ENCODE measurements around the gene ABHD1. TPM values are rescaled to one million over a fixed set of nuclear protein-coding genes. Genes with fewer than 3 reads are reported as not detected.
A peak's percentile ranks its signal among the peaks of the same experiment; 100 is the strongest.
"Not testable (repeated sequence)": the region's sequence is repeated elsewhere in the genome, so short reads cannot be mapped to it uniquely, and the experiment has no call there.

The ABHD1 gene
- total RNA-seq = under 1 TPM; 0.17 to 0.19 TPM

DNA sequence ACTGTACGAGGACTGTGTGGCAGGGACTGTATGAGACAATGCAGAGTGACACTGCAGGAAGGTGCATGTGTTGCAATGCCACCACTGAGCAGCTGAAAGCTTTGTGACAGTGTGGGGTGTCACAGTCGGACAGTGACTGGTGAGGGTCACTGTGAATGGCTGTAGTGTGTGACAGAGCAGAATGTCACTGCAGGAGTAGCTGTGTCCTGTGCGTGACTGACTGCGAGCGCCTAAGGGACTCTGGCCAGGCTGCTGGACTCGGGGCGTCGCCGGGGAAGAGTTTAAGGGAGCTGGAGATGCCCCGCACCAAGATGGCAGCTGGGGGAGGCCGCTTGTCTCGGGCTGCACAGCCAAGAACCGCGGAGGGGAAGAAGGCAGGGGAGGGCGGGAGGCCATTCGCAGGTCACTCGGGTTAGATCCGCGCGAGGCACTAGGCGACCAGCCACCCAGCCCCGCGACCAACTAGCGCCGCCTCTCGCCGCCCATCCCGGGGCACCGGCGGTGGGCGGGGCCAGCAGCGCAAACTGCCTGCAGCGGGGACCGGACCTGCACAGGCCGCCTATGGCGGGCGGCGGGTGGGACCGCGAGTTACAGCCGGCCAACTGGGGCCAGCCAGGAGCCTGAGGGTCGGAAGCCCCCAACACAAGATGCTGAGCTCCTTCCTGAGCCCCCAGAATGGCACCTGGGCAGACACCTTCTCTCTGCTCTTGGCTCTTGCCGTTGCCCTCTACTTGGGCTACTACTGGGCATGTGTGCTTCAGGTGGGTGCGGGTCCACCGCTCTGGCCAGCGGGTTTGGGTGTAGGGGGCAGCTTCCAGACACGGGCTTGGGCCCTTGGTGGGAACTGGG, at the start of gene ABHD1:
Gene ABHD1, plus strand, starts transcription at position 514 of the 849 bp plus-strand sequence. Its CDS starts 134 bp downstream, at position 648.
- DNase-seq = peak; percentile 51
- peaks cover 16% of the 10 kb centered on the region for H3K27me3 Mint-ChIP-seq (ENCODE audit: low read depth)
- H3K27ac Mint-ChIP-seq = no peak within 1 kb of the TSS
- intact Hi-C loops (cut with micrococcal nuclease) = loop anchor here (1.0 kb wide), 1 partner anchor 11 kb away; the partner anchor contains the start of gene PREB
- H3K9me3 Mint-ChIP-seq = no peaks in the 10 kb centered on the region
- peaks cover 3% of the 10 kb centered on the region for H3K36me3 Mint-ChIP-seq (ENCODE audit: low read depth)
- peak within 1 kb of the TSS; percentile 79 for H3K4me3 Mint-ChIP-seq
- peaks cover 12% of the 10 kb centered on the region for H3K4me1 Mint-ChIP-seq (ENCODE audit: low read depth)
- CTCF ChIA-PET = interaction anchor here (0.6 to 2.7 kb wide), 5 partner anchors 9 to 156 kb away, joined by 3 to 17 read pairs (median 4); partner anchors contain the start of gene PREB

DNA sequence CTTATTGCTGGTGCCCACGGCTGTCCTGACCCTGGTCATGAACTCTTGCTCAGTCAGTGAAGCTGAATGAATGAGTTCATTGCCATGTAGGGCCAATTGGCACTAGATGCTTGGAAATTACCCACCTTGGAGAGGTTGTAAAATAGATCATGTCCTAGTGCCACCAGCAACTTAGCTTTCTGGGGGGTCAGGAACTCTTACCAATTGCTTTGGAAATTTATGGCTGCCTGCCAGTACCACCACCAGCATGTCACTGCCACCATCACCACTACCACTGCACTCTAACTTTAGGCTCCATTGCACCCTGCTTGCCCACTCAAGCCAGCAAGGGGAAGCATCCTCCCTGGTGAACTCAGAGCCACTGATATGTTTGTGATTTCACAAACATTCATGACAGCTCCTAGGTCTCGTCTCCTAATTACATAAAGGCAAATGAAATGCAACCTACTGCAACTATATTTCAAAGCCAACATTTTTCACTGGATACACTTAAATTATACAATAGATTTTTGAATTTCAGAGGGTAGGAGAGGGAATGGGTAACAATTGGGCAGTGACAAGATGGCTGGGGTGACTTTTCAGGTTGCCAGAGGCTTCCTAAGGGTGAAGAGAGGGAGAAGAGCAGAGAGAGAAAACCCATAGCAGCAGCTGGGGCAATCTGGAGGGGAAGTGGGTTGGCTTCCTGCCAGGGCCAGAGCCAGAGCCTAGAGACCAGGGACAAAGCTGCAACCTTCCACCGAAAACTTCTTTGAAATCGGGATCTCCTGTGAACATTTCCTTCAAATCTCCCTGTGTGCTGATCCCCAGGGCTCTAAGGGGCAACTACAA, 48.7 kb upstream of the ABHD1 start:
- Mint-ChIP-seq H3K9me3 (no peaks in the 10 kb centered on the region), H3K4me1 (ENCODE audit: low read depth) (peaks cover 50% of the 10 kb centered on the region)
- intact Hi-C loops (cut with micrococcal nuclease) = loop anchor here (5.0 kb wide), 1 partner anchor 297 kb away; the partner anchor contains the start of genes EIF2B4 and SNX17

DNA sequence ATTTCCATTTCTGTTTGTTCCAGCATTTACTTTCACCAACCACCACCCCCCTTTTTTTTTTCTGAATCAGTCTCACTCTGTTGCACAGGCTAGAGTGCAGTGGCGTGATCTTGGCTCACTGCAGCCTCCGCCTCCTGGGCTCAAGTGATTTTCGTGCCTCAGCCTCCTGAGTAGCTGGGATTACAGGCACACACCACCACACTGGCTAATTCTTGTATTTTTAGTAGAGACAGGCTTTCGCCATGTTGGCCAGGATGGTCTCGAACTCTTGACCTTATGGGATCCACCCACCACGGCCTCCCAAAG, 48.1 kb upstream of the ABHD1 start:
- H3K36me3 Mint-ChIP-seq (ENCODE audit: low read depth); H3K4me3 Mint-ChIP-seq; intact Hi-C loops (cut with micrococcal nuclease); CTCF ChIA-PET; H3K9me3 Mint-ChIP-seq; H3K27me3 Mint-ChIP-seq (ENCODE audit: low read depth): not testable (repeated sequence)
- peak; percentile 38 for DNase-seq
- peak overlapping the region; percentile 70 for H3K27ac Mint-ChIP-seq
- peaks cover 45% of the 10 kb centered on the region for H3K4me1 Mint-ChIP-seq (ENCODE audit: low read depth)

More for the DNA sequence above, 48.7 kb upstream of the ABHD1 start:
- Mint-ChIP-seq H3K27ac (peak overlapping the region; percentile 70), H3K36me3 (ENCODE audit: low read depth) (peaks cover under 1% of the 10 kb centered on the region), H3K4me3 (no peak overlapping the region), H3K27me3 (ENCODE audit: low read depth) (no peaks in the 10 kb centered on the region)
- CTCF ChIA-PET = interaction anchor here (1.8 kb wide), 1 partner anchor 10 kb away, joined by 5 read pairs; no protein-coding TSS in a partner anchor
- peak; percentile 54 for DNase-seq

DNA sequence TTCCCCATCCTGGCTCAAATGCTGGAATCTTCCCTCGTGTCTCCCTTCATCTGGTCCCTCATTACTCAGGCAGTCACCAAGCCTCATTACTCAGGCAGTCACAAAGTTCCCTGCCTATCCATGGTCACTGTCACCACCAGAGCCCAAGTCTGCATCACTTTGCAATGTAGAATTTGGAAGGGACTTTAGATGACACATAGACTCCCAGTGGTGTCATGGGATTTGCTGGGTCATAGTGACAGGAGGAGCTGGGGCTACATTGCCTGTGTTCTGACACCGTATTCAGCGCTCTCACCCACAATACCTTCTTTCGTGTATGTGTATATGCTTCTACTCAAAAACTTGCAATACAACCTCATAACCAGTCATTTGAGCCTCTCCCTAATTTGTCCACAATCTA, 47.3 kb upstream of the ABHD1 start:
- intact Hi-C loops (cut with micrococcal nuclease) = no loop called here
- Mint-ChIP-seq H3K27ac (no peak overlapping the region), H3K36me3 (ENCODE audit: low read depth) (no peaks in the 10 kb centered on the region), H3K4me1 (ENCODE audit: low read depth) (peaks cover 47% of the 10 kb centered on the region), H3K4me3 (no peak overlapping the region), H3K27me3 (ENCODE audit: low read depth) (no peaks in the 10 kb centered on the region), H3K9me3 (no peaks in the 10 kb centered on the region)
- no peak for DNase-seq
- CTCF ChIA-PET = interaction anchor here (0.5 kb wide), 1 partner anchor 116 kb away, joined by 3 read pairs; no protein-coding TSS in a partner anchor

DNA sequence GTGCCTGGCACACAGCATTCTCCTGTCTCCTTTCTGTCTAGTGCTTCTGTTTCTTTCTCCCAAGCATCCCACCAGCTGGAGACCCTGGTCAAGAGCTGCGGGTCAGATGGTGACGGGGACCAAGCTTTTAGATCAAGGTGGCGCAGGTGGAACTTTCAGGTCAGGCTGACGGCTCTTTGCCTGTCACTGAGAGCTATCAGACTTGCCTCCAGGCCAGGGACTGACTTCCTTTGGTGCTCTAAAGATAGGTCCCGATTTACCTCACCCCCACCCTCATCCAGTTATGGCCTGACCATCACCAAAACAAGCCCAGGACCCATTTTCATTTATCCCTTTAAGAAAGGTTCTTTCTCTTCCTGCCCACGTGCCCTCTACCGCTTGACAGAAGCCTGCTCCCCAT, 46.4 kb upstream of the ABHD1 start:
- H3K36me3 Mint-ChIP-seq (ENCODE audit: low read depth) = no peaks in the 10 kb centered on the region
- intact Hi-C loops (cut with micrococcal nuclease) = no loop called here

DNA sequence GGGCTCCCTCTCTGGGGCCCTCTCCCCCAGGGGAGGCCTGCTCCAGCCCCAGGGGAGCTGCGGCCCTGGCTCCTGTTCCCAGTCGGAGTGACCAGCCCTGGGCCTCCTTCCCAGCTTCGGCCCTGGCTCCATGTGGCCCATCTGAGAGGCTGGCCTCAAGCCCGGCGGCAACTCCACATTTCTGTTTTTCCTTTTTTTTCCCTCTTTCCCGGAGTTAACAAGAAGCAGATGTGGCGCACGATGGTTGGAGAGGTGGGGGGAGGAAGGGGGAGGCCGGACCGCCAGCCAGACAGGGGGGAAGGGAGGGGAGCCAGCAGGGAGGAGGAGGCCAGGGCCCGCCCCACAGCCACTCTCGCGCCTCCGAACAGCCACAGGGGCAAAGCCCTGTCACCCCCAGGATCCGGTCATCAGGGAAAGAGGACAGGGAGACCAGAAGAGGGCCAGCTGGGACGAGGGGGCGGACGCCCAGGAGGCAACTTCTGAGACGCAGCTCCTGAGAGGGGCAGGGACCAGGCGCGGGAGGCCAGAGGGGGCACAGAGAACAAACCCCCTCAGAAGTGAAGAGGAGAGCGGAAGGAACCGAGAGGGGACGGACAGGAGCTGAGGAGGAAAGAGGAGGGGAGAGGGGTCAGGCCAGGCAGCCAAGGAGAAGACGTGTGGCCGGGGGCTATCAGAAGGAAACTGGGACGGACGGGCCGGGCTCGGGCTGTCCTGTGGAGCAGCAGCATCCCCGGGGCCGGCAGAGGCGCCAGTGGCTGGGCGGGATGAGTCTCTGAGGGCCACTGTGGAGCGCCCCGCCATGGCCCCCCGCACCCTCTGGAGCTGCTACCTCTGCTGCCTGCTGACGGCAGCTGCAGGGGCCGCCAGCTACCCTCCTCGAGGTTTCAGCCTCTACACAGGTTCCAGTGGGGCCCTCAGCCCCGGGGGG, 45.1 kb upstream of the ABHD1 start, which contains the start of gene EMILIN1:
Gene EMILIN1, plus strand, starts transcription at position 349 of the 928 bp plus-strand sequence. Its CDS starts 451 bp downstream, at position 800.
- Mint-ChIP-seq H3K36me3 (ENCODE audit: low read depth) (no peaks in the 10 kb centered on the region), H3K4me1 (ENCODE audit: low read depth) (peaks cover 39% of the 10 kb centered on the region), H3K4me3 (no peak within 1 kb of the TSS), H3K9me3 (no peaks in the 10 kb centered on the region), H3K27me3 (ENCODE audit: low read depth) (no peaks in the 10 kb centered on the region), H3K27ac (peak within 1 kb of the TSS; percentile 15)
- DNase-seq = no peak
- intact Hi-C loops (cut with micrococcal nuclease) = no loop called here
- CTCF ChIA-PET = interaction anchor here (1.2 kb wide), 1 partner anchor 55 kb away, joined by 3 read pairs; no protein-coding TSS in a partner anchor

More for the DNA sequence above, 46.4 kb upstream of the ABHD1 start:
- peaks cover 49% of the 10 kb centered on the region for H3K4me1 Mint-ChIP-seq (ENCODE audit: low read depth)
- H3K27ac Mint-ChIP-seq = no peak overlapping the region
- H3K4me3 Mint-ChIP-seq = no peak overlapping the region
- no peak for DNase-seq
- no peaks in the 10 kb centered on the region for H3K9me3 Mint-ChIP-seq
- CTCF ChIA-PET = no interaction called here
- H3K27me3 Mint-ChIP-seq (ENCODE audit: low read depth) = no peaks in the 10 kb centered on the region

DNA sequence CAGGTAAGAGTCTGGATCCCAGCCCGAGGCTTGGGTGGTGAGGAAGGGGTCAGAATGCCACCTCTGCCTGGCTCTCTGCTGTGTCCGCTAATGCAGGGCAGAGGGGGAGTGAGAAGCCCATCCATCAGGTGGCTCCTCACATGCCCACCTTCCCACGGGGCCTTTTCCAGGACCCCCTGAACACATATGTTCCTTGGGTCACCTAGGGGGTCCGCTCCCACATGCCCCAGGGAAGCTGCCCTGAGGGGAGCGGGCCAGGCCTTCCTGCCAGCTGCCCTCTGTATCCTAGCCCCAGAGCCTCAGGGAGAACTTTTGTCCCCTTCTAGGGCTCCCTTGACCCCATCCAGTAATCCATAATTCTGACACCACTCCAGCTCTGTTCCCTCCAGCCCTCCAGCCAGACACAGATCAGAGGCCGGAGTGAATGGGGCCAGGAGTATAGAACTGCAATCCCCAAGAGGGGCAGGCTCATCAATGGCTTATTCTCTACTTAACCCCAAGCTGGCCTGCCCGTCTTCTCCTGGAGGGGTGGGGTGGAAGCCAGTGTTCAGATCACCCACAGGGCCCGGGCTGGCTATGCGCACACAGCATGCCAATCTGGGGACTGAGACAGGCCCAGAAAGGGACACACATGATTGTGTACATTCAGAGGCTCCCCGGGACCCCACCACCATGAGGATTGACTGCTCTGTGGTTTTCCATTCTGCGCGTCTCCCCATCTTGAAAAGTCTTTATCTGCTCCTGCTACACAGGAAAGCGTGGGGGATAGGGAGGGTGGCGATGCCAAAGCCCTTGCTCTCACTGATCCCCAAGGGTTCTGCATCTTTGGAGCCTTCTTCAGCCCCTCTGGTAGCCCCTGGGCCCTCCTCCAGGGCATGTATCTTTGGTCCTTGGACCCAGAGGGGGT, 44.1 kb upstream of the ABHD1 start:
- Mint-ChIP-seq H3K4me3 (no peak overlapping the region), H3K27ac (no peak overlapping the region), H3K9me3 (no peaks in the 10 kb centered on the region), H3K4me1 (ENCODE audit: low read depth) (peaks cover 32% of the 10 kb centered on the region), H3K36me3 (ENCODE audit: low read depth) (no peaks in the 10 kb centered on the region), H3K27me3 (ENCODE audit: low read depth) (no peaks in the 10 kb centered on the region)
- CTCF ChIA-PET = interaction anchor here (1.2 kb wide), 1 partner anchor 54 kb away, joined by 3 read pairs; no protein-coding TSS in a partner anchor
- intact Hi-C loops (cut with micrococcal nuclease) = no loop called here
- no peak for DNase-seq

DNA sequence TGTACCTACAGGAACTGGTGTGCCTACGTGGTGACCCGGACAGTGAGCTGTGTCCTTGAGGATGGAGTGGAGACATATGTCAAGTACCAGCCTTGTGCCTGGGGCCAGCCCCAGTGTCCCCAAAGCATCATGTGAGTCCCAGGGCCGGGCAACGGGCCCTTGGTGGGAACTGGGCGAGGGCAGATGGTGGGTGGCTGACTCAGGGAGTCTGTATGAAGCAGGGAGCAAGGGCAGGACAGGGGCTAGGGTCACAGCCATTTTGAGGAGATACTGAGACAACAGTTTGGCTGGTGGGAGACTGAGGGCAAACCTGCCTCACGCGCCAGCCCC, 43.5 kb upstream of the ABHD1 start:
- intact Hi-C loops (cut with micrococcal nuclease) = no loop called here
- no peak for DNase-seq
- H3K4me3 Mint-ChIP-seq = no peak overlapping the region
- H3K27me3 Mint-ChIP-seq (ENCODE audit: low read depth) = no peaks in the 10 kb centered on the region
- CTCF ChIA-PET = no interaction called here
- peaks cover 25% of the 10 kb centered on the region for H3K4me1 Mint-ChIP-seq (ENCODE audit: low read depth)
- peaks cover under 1% of the 10 kb centered on the region for H3K36me3 Mint-ChIP-seq (ENCODE audit: low read depth)
- H3K27ac Mint-ChIP-seq = no peak overlapping the region
- no peaks in the 10 kb centered on the region for H3K9me3 Mint-ChIP-seq

DNA sequence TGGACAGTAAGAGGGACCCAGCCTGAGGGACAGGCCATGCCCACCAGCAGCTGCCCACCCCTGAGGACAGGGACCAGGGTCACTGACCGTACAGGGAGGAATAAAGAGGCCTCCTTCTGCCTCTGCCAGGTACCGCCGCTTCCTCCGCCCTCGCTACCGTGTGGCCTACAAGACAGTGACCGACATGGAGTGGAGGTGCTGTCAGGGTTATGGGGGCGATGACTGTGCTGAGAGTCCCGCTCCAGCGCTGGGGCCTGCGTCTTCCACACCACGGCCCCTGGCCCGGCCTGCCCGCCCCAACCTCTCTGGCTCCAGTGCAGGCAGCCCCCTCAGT, 43.0 kb upstream of the ABHD1 start:
- H3K36me3 Mint-ChIP-seq (ENCODE audit: low read depth) = peaks cover 2% of the 10 kb centered on the region
- H3K9me3 Mint-ChIP-seq = no peaks in the 10 kb centered on the region
- H3K4me1 Mint-ChIP-seq (ENCODE audit: low read depth) = peaks cover 25% of the 10 kb centered on the region
- H3K27ac Mint-ChIP-seq = peak overlapping the region; percentile 91
- no peaks in the 10 kb centered on the region for H3K27me3 Mint-ChIP-seq (ENCODE audit: low read depth)
- H3K4me3 Mint-ChIP-seq = peak overlapping the region; percentile 65
- CTCF ChIA-PET = interaction anchor here (0.9 to 1.0 kb wide), 2 partner anchors 8 to 119 kb away, joined by 3 to 5 read pairs; no protein-coding TSS in a partner anchor
- DNase-seq = no peak
- intact Hi-C loops (cut with micrococcal nuclease) = no loop called here

DNA sequence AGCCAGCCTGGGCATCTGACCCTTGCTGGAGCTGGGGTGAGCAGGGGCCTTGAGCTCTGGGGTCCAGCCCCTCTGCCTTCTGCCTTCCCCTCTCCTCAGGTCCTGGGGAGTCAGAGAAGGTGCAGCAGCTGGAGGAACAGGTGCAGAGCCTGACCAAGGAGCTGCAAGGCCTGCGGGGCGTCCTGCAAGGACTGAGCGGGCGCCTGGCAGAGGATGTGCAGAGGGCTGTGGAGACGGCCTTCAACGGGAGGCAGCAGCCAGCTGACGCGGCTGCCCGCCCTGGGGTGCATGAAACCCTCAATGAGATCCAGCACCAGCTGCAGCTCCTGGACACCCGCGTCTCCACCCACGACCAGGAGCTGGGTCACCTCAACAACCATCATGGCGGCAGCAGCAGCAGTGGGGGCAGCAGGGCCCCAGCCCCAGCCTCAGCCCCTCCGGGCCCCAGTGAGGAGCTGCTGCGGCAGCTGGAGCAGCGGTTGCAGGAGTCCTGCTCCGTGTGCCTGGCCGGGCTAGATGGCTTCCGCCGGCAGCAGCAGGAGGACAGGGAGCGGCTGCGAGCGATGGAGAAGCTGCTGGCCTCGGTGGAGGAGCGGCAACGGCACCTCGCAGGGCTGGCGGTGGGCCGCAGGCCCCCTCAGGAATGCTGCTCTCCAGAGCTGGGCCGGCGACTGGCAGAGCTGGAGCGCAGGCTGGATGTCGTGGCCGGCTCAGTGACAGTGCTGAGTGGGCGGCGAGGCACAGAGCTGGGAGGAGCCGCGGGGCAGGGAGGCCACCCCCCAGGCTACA, 41.4 kb upstream of the ABHD1 start:
- Mint-ChIP-seq H3K27ac (no peak overlapping the region), H3K9me3 (no peaks in the 10 kb centered on the region), H3K4me3 (no peak overlapping the region), H3K4me1 (ENCODE audit: low read depth) (peaks cover 21% of the 10 kb centered on the region), H3K36me3 (ENCODE audit: low read depth) (peaks cover 2% of the 10 kb centered on the region), H3K27me3 (ENCODE audit: low read depth) (no peaks in the 10 kb centered on the region)
- intact Hi-C loops (cut with micrococcal nuclease) = loop anchor here (1.0 kb wide), 5 partner anchors 11 to 130 kb away; partner anchors contain the start of genes AGBL5, ATRAID, MAPRE3 and OST4
- CTCF ChIA-PET = interaction anchor here (0.7 to 3.1 kb wide), 5 partner anchors 11 to 54 kb away, joined by 3 to 13 read pairs (median 4); partner anchors contain the start of genes AGBL5 and OST4
- DNase-seq = no peak

Data from activated naive CD4-positive, alpha-beta T cell treated with anti-CD3 and anti-CD28 coated beads for 36 hours (primary cell).